ENCODE measurements around the gene LHFPL6.

GRCh38 chr13:39485314-39485700, 117.7 kb downstream of the LHFPL6 start:
- no peak for TF ChIP-seq CTCF (IDR thresholded peaks at IDR 0.05)
- TF ChIP-seq POLR2A (IDR thresholded peaks at IDR 0.05): no peak

Data from prostate gland (tissue), 2 donors.